Measurements from ENCODE around the gene DTNB. TPM values are rescaled to one million over a fixed set of nuclear protein-coding genes. Genes with fewer than 3 reads are reported as not detected.
"Not testable (repeated sequence)": the region's sequence is repeated elsewhere in the genome, so short reads cannot be mapped to it uniquely, and the experiment has no call there.

The DTNB gene
- total RNA-seq, 1 donor from 2014 or later = 12.0 TPM

DNA sequence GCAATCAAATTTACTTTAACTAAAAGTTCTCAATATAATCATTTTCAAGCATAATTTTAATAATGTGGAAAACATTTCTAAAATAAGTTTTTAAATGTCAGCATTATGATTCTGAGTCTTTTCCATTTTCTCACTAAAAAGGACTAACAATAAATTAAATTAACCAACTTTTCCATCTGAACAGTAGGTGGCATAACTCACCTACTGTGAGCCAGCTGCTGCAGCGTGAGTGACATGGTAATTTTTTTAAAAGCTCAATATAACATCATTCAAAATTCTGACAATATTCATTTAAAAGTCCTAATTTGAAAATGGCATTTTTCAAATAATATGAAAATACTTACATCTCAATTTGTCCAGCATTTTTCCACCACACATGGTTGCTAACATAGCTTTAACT lies 66.5 kb downstream of the DTNB start:
- H3K27ac Mint-ChIP-seq (ENCODE audit: unreplicated experiment) = no peak overlapping the region
- DNase-seq (ENCODE audit: low spot score) = no peak
- TF ChIP-seq CTCF (IDR thresholded peaks at IDR 0.05; ENCODE audit: unreplicated experiment) = peak; percentile 50

GRCh38 chr2:25602333-25602723 lies 71.0 kb downstream of the DTNB start:
- no peak for DNase-seq (ENCODE audit: low spot score)

More for the DNA sequence above, 66.5 kb downstream of the DTNB start:
- Mint-ChIP-seq H3K9me3 (ENCODE audit: unreplicated experiment) (no peaks in the 10 kb centered on the region), H3K4me1 (ENCODE audit: unreplicated experiment) (no peaks in the 10 kb centered on the region), H3K27me3 (ENCODE audit: unreplicated experiment) (no peaks in the 10 kb centered on the region), H3K4me3 (ENCODE audit: unreplicated experiment) (no peak overlapping the region), H3K36me3 (ENCODE audit: low read depth, unreplicated experiment) (no peaks in the 10 kb centered on the region)

GRCh38 chr2:25601711-25602332 lies 71.6 kb downstream of the DTNB start:
- H3K4me1 Mint-ChIP-seq (ENCODE audit: unreplicated experiment); DNase-seq (ENCODE audit: low spot score); H3K27ac Mint-ChIP-seq (ENCODE audit: unreplicated experiment); H3K36me3 Mint-ChIP-seq (ENCODE audit: low read depth, unreplicated experiment); H3K27me3 Mint-ChIP-seq (ENCODE audit: unreplicated experiment); H3K4me3 Mint-ChIP-seq (ENCODE audit: unreplicated experiment); H3K9me3 Mint-ChIP-seq (ENCODE audit: unreplicated experiment): not testable (repeated sequence)

More at GRCh38 chr2:25602333-25602723, 71.0 kb downstream of the DTNB start:
- Mint-ChIP-seq H3K9me3 (ENCODE audit: unreplicated experiment) (no peaks in the 10 kb centered on the region), H3K4me1 (ENCODE audit: unreplicated experiment) (peaks cover 6% of the 10 kb centered on the region), H3K4me3 (ENCODE audit: unreplicated experiment) (no peak overlapping the region), H3K36me3 (ENCODE audit: low read depth, unreplicated experiment) (peaks cover 3% of the 10 kb centered on the region), H3K27me3 (ENCODE audit: unreplicated experiment) (no peaks in the 10 kb centered on the region), H3K27ac (ENCODE audit: unreplicated experiment) (no peak overlapping the region)
- TF ChIP-seq CTCF (IDR thresholded peaks at IDR 0.05; ENCODE audit: unreplicated experiment) = no peak

DNA sequence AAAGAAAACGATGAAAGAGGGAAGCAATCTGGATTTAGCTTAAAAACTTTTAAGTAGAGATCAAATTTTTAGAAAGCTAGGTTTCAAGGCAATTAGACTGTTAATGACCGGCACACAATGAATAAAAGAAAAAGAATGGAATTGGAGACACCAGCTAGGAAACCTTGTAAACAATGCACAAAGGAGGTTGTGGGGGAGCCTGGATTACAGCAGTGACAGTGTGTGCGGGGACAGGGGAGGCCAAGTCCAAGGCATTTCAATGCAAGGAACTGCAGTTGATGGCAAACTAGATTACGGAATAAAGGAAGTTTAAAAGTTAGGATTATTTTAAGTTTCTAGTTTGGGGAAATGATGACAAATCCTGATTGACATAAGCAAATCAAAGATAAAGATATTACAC lies 74.5 kb downstream of the DTNB start:
- Mint-ChIP-seq H3K36me3 (ENCODE audit: low read depth, unreplicated experiment) (peaks cover 3% of the 10 kb centered on the region), H3K27me3 (ENCODE audit: unreplicated experiment) (no peaks in the 10 kb centered on the region), H3K27ac (ENCODE audit: unreplicated experiment) (peak overlapping the region; percentile 4), H3K4me1 (ENCODE audit: unreplicated experiment) (peaks cover 6% of the 10 kb centered on the region), H3K9me3 (ENCODE audit: unreplicated experiment) (no peaks in the 10 kb centered on the region), H3K4me3 (ENCODE audit: unreplicated experiment) (no peak overlapping the region)
- DNase-seq (ENCODE audit: low spot score) = no peak
- TF ChIP-seq CTCF (IDR thresholded peaks at IDR 0.05; ENCODE audit: unreplicated experiment) = no peak

DNA sequence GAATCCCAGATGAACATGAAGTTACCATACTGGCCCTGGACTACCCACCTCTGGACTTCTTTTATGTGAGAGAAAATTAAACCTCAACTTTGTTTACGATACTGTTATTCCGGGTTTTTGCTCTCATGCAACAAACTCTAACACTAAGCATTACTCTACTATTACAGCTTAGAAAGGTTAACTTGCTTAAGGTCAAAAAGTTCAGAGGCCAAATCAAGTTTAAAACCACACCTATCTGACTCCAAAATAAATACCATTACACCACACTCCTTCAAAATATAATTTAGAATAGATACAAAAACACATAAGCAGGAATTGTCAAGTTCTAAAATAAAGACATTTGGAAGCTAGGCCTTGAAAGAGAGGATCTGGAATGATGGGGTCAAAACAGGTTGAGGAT lies 75.0 kb downstream of the DTNB start:
- H3K36me3 Mint-ChIP-seq (ENCODE audit: low read depth, unreplicated experiment) = peaks cover 3% of the 10 kb centered on the region
- H3K4me1 Mint-ChIP-seq (ENCODE audit: unreplicated experiment) = peaks cover 6% of the 10 kb centered on the region
- H3K27ac Mint-ChIP-seq (ENCODE audit: unreplicated experiment) = peak overlapping the region; percentile 4
- H3K27me3 Mint-ChIP-seq (ENCODE audit: unreplicated experiment) = no peaks in the 10 kb centered on the region
- H3K4me3 Mint-ChIP-seq (ENCODE audit: unreplicated experiment) = no peak overlapping the region
- TF ChIP-seq CTCF (IDR thresholded peaks at IDR 0.05; ENCODE audit: unreplicated experiment) = no peak
- no peak for DNase-seq (ENCODE audit: low spot score)
- H3K9me3 Mint-ChIP-seq (ENCODE audit: unreplicated experiment) = no peaks in the 10 kb centered on the region

Data from endothelial cell (in vitro differentiated cells).